GM12891 (cell line): ENCODE results near the gene PACSIN1.
"Not testable (repeated sequence)": the region's sequence is repeated elsewhere in the genome, so short reads cannot be mapped to it uniquely, and the experiment has no call there.

Experiments
- DNase-seq: peaks from one replicate; pipeline ENCODE4 v3.0.0; 2011; ENCODE audit warnings: low spot score; ENCODE audit not compliant: insufficient read length
- FAIRE-seq: peaks from 2 replicates; lab custom pipeline; 2011; peaks lifted over from hg19 to GRCh38; lab: Jason Lieb, UNC
- PAX5 ChIP-seq: IDR thresholded peaks from 2 replicates; pipeline ENCODE4 v1.6.1; 2011; ENCODE audit warnings: low read length, moderate library complexity, mild to moderate bottlenecking; ENCODE audit not compliant: insufficient read depth, severe bottlenecking
- POLR2A ChIP-seq: IDR thresholded peaks from 2 replicates; pipeline ENCODE4 v1.6.1; 2011; ENCODE audit warnings: low read depth, low read length, control low read depth
- POLR2AphosphoS5 ChIP-seq: IDR thresholded peaks from 2 replicates; pipeline ENCODE4 v1.6.1; 2011; ENCODE audit warnings: low read depth, low read length, control low read depth
- POU2F2 ChIP-seq: IDR thresholded peaks from 2 replicates; pipeline ENCODE4 v1.6.1; 2011; ENCODE audit warnings: low read depth, mild to moderate bottlenecking, control low read depth, low read length, moderate library complexity
- SPI1 ChIP-seq: IDR thresholded peaks from 2 replicates; pipeline ENCODE4 v1.6.1; 2011; ENCODE audit warnings: low read depth, low read length, control low read depth
- TAF1 ChIP-seq: IDR thresholded peaks from 2 replicates; pipeline ENCODE4 v1.6.1; 2011; ENCODE audit warnings: low read depth, low read length, control low read depth

Gene PACSIN1

DNA sequence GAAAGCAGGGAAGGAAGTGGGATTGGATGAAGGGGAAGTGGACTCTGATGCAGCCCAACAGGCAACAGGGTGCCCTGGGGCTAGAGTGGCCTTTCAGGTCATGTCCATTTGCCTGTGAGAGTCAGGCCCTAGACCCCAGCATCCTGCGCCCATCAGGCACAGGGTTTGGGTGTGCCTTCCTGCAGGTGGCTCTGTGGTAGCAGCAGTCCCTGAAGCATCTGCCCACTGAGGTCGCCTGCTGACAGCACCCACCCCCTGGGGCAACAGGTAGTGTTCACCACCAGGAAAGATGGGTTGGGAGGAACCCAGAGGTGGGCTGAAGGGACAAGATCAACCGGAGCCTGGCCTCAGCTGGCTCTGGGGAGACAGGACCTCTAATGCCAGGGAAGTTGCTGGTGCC, 3.6 kb downstream of the PACSIN1 start:
- no peak for TF ChIP-seq TAF1
- no peak for TF ChIP-seq POLR2A
- no peak for TF ChIP-seq POLR2AphosphoS5
- TF ChIP-seq POU2F2, result no peak
- TF ChIP-seq SPI1, result no peak
- TF ChIP-seq PAX5, result no peak
- no peak for DNase-seq
- FAIRE-seq, result no peak

- no peak for TF ChIP-seq PAX5
- no peak for TF ChIP-seq TAF1
- TF ChIP-seq SPI1, result no peak
- no peak for TF ChIP-seq POU2F2
- TF ChIP-seq POLR2AphosphoS5, result no peak
- no peak for TF ChIP-seq POLR2A
- DNase-seq (no peak), FAIRE-seq (no peak)
These were observed 6.5 kb downstream of the PACSIN1 start for GRCh38 chr6:34472425-34472824.

DNA sequence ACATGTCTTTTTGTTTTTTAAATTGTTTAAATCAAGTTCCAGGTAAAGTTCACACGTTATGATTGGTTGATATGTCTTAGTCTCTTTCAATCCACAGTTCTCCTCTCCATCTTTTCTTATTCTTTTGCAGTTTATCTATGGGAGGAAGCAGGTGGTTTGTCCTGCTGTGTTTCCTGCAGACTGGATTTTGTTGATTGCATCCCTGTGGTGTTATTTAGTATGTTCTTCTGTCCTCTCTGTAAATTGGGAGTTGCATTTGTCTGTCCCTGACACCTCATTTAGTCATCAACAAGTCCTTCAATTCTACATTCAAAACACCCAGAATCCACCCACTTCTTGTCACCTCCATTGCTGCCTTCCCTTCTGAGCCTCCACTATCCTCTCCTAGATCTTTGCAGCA, 8.1 kb downstream of the PACSIN1 start:
- FAIRE-seq (no peak), DNase-seq (no peak)
- TF ChIP-seq TAF1 (no peak), PAX5 (no peak), POLR2AphosphoS5 (no peak), SPI1 (no peak), POU2F2 (no peak), POLR2A (no peak)

GRCh38 chr6:34474754-34475153, 8.9 kb downstream of the PACSIN1 start:
- TF ChIP-seq SPI1 (no peak), TAF1 (no peak), POLR2A (no peak), PAX5 (no peak), POLR2AphosphoS5 (no peak), POU2F2 (no peak)
- DNase-seq (no peak), FAIRE-seq (no peak)

DNA sequence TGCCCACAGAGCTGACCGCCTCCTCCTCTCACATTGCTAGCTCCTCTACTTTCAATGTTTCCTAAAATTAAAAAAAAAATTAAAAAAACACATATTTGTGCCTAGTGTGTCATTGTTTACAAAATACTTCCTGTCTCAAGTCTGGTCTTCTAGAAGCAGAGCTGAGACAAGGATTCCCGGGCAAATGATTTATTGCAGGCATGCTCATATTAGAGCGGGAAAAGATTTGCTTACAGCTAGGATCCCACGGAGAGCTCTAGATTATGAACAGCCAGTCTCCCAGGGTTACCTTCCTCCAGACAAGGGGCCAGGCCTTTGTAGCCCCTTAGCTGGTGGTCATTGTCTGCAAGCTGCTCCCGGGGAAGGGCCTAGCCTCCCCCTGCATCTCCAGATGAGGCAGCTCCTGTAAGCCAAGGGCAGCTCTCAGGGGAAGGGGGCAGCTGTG, 9.4 kb downstream of the PACSIN1 start:
- no peak for FAIRE-seq

DNA sequence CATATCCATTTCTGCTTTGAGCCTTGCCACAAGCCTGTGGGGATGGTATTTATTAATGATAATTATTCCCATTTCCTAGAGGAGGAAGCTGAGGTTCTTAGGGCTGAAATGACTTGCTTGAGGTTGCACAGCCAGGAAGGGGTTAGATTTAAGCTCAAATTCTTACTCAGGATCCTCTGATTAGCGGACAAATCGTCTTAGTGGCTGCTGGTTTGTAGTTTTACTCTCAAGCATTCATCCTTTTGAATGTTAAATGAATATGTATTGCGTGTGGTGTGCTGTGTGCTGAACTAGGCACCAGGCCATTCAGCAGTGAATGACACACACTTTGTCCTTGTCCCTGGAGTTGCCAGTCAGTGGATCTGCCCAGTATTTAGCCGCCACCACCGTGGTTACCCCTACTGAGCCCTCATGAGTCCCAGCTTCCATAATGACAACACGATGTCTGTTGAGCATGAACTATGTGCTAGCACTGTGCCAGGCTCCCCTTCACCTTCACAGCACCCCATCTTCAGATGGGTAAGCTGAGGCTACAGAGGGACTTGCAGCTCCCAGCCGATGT, 10.0 kb downstream of the PACSIN1 start:
- FAIRE-seq (no peak), DNase-seq (no peak)
- TF ChIP-seq PAX5 (no peak), POU2F2 (no peak)

More for the DNA sequence above, 9.4 kb downstream of the PACSIN1 start:
- no peak for DNase-seq
- TF ChIP-seq POLR2AphosphoS5, result no peak
- TF ChIP-seq TAF1, result no peak
- TF ChIP-seq POU2F2, result no peak
- no peak for TF ChIP-seq POLR2A
- no peak for TF ChIP-seq PAX5
- TF ChIP-seq SPI1, result no peak

GRCh38 chr6:34476447-34476846, 10.6 kb downstream of the PACSIN1 start:
- TF ChIP-seq TAF1 (no peak), POLR2AphosphoS5 (no peak), POU2F2 (no peak), POLR2A (no peak), PAX5 (no peak), SPI1 (no peak)
- FAIRE-seq (no peak), DNase-seq (no peak)

- FAIRE-seq, result no peak
- no peak for DNase-seq
- TF ChIP-seq POLR2A, result no peak
- no peak for TF ChIP-seq PAX5
- TF ChIP-seq TAF1, result no peak
- no peak for TF ChIP-seq POU2F2
- TF ChIP-seq SPI1, result no peak
- no peak for TF ChIP-seq POLR2AphosphoS5
These were observed 11.0 kb downstream of the PACSIN1 start for GRCh38 chr6:34476921-34477320.

DNA sequence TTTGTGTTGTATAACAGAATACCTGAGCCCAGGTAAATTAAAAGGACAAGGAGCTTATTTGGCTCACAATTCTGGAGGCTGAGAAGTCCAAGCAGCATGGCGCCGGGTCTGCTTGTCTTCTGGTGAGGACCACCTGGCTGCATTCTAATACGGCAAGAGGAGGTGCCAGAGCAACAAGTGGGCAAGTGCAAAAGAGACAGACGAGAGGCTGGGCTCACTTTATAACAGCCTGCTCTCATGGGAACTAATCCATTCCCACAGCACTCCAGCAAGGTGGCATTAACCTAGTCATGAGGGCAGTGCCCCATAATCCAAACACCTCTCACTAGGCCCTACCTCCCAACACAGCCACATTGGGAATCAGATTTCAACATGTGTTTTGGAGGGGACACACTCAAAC, 12.9 kb downstream of the PACSIN1 start:
- FAIRE-seq, result no peak
- DNase-seq, result no peak
- TF ChIP-seq POLR2A, result no peak
- no peak for TF ChIP-seq SPI1
- TF ChIP-seq POU2F2, result no peak
- TF ChIP-seq TAF1, result no peak
- no peak for TF ChIP-seq POLR2AphosphoS5
- TF ChIP-seq PAX5, result no peak

DNA sequence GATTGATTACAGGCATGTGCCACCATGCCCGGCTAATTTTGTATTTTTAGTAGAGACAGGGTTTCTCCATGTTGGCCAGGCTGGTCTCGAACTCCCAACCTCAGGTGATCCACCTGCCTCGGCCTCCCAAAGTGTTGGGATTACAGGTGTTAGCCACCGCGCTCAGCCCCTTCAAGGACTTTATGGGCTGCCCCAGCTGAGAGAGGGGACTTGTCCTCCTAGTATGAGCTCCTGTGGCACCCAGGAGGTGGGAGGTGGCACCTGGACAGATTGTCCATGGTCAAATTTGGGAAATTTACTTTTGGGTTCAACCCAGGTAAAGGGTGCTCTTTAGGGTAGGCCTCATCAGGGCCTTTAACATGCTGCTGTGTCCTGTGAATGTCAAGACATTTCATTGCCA, 17.9 kb downstream of the PACSIN1 start:
- not testable (repeated sequence) for FAIRE-seq, DNase-seq
